Panc1 (cell line): ENCODE data around the gene DALRD3. TPM values are rescaled to one million over a fixed set of nuclear protein-coding genes. Genes with fewer than 3 reads are reported as not detected.

Experiments used
- ATAC-seq: fragments of 200-7000 bp; cut with Tn5 transposase; 2 replicates; pipeline ENCODE4 v1.9.1; 2020; ENCODE audit warnings: mild to moderate bottlenecking, moderate library complexity
- BruUV-seq: library from RNA; stranded (reverse); fragments of 400-500 nt; replicated peaks from 2 replicates; lab custom pipeline; 2021; lab: Mats Ljungman, UMichigan
- CTCF ChIA-PET: fragments of 300-600 bp; sonication (Branson Sonifier 250); formaldehyde crosslinking; loops from one replicate; lab custom pipeline; 2022; ENCODE audit warnings: antibody characterized with exemption; lab: Charles Lee
- POLR2A ChIA-PET: fragments of 300-600 bp; sonication (Branson Sonifier 250); formaldehyde crosslinking; loops from one replicate; lab custom pipeline; 2022; ENCODE audit warnings: antibody characterized with exemption; lab: Charles Lee
- DNase-seq: peaks from one replicate; pipeline ENCODE4 v3.0.0-alpha.2; 2010; ENCODE audit warnings: low read depth, low spot score
- H3K27ac ChIP-seq: 2 replicates; pipeline ENCODE4 v1.5.1; 2011; ENCODE audit warnings: mild to moderate bottlenecking, low read length, inconsistent platforms
- H3K27me3 ChIP-seq: fragments of 200-500 bp; sonication (Bioruptor generic); 2 replicates; pipeline ENCODE4 v1.6.0; 2014; ENCODE audit warnings: low read length, inconsistent platforms; ENCODE audit not compliant: control insufficient read depth, insufficient read depth
- H3K36me3 ChIP-seq: fragments of 200-500 bp; sonication (Bioruptor generic); 2 replicates; pipeline ENCODE4 v1.5.1; 2014; ENCODE audit warnings: inconsistent platforms, mild to moderate bottlenecking, low read length, moderate library complexity; ENCODE audit not compliant: control insufficient read depth, insufficient read depth
- H3K4me1 ChIP-seq: 2 replicates; pipeline ENCODE4 v1.5.1; 2011; ENCODE audit warnings: inconsistent platforms, mild to moderate bottlenecking, low read length, moderate library complexity; ENCODE audit not compliant: control insufficient read depth, insufficient read depth
- H3K4me3 ChIP-seq, 2 experiments: 2 replicates each; pipeline ENCODE4 v1.5.1; 2011 to 2012; ENCODE audit warnings: low read depth in 2 of 2, low read length in 2 of 2, mild to moderate bottlenecking in 2 of 2, inconsistent platforms in 1 of 2, moderate library complexity in 1 of 2
- H3K9me3 ChIP-seq: fragments of 200-500 bp; sonication (Bioruptor generic); 2 replicates; pipeline ENCODE4 v1.5.1; 2014; ENCODE audit warnings: low read depth, mild to moderate bottlenecking, inconsistent platforms, low read length, moderate library complexity; ENCODE audit not compliant: control insufficient read depth, insufficient read depth
- POLR2AphosphoS5 ChIP-seq: IDR thresholded peaks from 2 replicates; pipeline ENCODE4 v1.6.1; 2012; ENCODE audit warnings: mild to moderate bottlenecking, low read depth, low read length, moderate library complexity
- SIN3A ChIP-seq: IDR thresholded peaks from 2 replicates; pipeline ENCODE4 v1.6.1; 2012; ENCODE audit warnings: low read depth, mild to moderate bottlenecking, low read length, moderate library complexity, borderline replicate concordance; ENCODE audit not compliant: insufficient read depth
- TCF7L2 ChIP-seq: IDR thresholded peaks from 2 replicates; pipeline ENCODE4 v1.6.1; 2011; ENCODE audit warnings: mild to moderate bottlenecking, low read depth, low read length, inconsistent platforms
- in situ Hi-C: cut with HindIII; loops from 2 replicates; pipeline ENCODE4 v1.10.0; 2016; ENCODE audit warnings: low sequenced_read_pairs, low pct_unique_long_range_greater_than_20kb
- intact Hi-C: fragments of 100-400 bp; cut with micrococcal nuclease; formaldehyde crosslinking; loops from one replicate; pipeline ENCODE4 v1.10.0; 2022; ENCODE audit not compliant: unreplicated experiment
- total RNA-seq: library from RNA; stranded (reverse); gene quantifications from one replicate; pipeline ENCODE4 v1.2.1, GENCODE V29; 2021; ENCODE audit not compliant: unreplicated experiment
- TF ChIP-seq, protein P1 (sequence below), 2 experiments: IDR thresholded peaks; 2 replicates each; pipeline ENCODE4 v1.6.1; 2011 to 2012; ENCODE audit warnings: low read depth in 2 of 2, control low read depth in 1 of 2, low read length in 1 of 2, mild to moderate bottlenecking in 1 of 2, moderate library complexity in 1 of 2; ENCODE audit not compliant: insufficient read depth in 1 of 2
- TF ChIP-seq, protein P2 (sequence below): fragments of 450-650 bp; IDR thresholded peaks from 2 replicates; pipeline ENCODE4 v1.5.1; 2017; ENCODE audit warnings: mild to moderate bottlenecking

Gene DALRD3
- total RNA-seq, 1 experiment from 2014 or later = 22.5 TPM

DNA sequence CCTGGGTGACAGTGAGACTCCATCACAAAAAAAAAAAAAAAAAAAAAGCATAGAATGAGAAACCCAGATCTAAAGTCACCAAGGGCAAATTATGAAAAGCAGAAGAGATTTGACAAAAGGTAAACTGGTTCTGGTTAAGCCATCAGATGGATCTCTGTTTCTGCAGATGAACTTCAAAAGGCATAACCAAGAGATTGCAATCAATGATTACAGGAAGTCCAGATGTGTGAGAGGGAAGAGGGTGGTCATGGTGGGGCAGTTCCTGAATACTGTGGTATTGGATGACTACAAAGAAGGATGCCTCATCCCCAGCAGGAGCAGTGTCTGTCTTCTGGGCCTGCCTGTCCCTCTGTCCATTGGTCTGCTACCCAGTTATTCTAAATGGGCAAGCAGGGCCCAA, 24.5 kb downstream of the DALRD3 start:
- no peaks in the 10 kb centered on the region for H3K27me3 ChIP-seq
- BruUV-seq = TSS peak; percentile 57
- in situ Hi-C loops (no loop called here), intact Hi-C loops (no loop called here)
- ChIA-PET CTCF (no interaction called here), POLR2A (interaction anchor here (0.7 kb wide), 1 partner anchor 13 kb away, joined by 3 read pairs; the partner anchor contains the start of gene WDR6)
- no peaks in the 10 kb centered on the region for H3K36me3 ChIP-seq
- H3K27ac ChIP-seq = no peak overlapping the region
- TF ChIP-seq, protein P1, sequence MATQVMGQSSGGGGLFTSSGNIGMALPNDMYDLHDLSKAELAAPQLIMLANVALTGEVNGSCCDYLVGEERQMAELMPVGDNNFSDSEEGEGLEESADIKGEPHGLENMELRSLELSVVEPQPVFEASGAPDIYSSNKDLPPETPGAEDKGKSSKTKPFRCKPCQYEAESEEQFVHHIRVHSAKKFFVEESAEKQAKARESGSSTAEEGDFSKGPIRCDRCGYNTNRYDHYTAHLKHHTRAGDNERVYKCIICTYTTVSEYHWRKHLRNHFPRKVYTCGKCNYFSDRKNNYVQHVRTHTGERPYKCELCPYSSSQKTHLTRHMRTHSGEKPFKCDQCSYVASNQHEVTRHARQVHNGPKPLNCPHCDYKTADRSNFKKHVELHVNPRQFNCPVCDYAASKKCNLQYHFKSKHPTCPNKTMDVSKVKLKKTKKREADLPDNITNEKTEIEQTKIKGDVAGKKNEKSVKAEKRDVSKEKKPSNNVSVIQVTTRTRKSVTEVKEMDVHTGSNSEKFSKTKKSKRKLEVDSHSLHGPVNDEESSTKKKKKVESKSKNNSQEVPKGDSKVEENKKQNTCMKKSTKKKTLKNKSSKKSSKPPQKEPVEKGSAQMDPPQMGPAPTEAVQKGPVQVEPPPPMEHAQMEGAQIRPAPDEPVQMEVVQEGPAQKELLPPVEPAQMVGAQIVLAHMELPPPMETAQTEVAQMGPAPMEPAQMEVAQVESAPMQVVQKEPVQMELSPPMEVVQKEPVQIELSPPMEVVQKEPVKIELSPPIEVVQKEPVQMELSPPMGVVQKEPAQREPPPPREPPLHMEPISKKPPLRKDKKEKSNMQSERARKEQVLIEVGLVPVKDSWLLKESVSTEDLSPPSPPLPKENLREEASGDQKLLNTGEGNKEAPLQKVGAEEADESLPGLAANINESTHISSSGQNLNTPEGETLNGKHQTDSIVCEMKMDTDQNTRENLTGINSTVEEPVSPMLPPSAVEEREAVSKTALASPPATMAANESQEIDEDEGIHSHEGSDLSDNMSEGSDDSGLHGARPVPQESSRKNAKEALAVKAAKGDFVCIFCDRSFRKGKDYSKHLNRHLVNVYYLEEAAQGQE (IDR thresholded peaks at IDR 0.05; ENCODE audit: insufficient read depth in 1 of 2, low read depth in 2 of 2, low read length in 1 of 2) = no peak
- TF ChIP-seq SIN3A (no peak), POLR2AphosphoS5 (no peak), TCF7L2 (no peak)
- TF ChIP-seq, protein P2, sequence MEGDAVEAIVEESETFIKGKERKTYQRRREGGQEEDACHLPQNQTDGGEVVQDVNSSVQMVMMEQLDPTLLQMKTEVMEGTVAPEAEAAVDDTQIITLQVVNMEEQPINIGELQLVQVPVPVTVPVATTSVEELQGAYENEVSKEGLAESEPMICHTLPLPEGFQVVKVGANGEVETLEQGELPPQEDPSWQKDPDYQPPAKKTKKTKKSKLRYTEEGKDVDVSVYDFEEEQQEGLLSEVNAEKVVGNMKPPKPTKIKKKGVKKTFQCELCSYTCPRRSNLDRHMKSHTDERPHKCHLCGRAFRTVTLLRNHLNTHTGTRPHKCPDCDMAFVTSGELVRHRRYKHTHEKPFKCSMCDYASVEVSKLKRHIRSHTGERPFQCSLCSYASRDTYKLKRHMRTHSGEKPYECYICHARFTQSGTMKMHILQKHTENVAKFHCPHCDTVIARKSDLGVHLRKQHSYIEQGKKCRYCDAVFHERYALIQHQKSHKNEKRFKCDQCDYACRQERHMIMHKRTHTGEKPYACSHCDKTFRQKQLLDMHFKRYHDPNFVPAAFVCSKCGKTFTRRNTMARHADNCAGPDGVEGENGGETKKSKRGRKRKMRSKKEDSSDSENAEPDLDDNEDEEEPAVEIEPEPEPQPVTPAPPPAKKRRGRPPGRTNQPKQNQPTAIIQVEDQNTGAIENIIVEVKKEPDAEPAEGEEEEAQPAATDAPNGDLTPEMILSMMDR = no peak
- ATAC-seq (no peak), DNase-seq (no peak)
- peaks cover 22% of the 10 kb centered on the region for H3K4me1 ChIP-seq
- H3K9me3 ChIP-seq = no peaks in the 10 kb centered on the region
- no peak overlapping the region for H3K4me3 ChIP-seq

DNA sequence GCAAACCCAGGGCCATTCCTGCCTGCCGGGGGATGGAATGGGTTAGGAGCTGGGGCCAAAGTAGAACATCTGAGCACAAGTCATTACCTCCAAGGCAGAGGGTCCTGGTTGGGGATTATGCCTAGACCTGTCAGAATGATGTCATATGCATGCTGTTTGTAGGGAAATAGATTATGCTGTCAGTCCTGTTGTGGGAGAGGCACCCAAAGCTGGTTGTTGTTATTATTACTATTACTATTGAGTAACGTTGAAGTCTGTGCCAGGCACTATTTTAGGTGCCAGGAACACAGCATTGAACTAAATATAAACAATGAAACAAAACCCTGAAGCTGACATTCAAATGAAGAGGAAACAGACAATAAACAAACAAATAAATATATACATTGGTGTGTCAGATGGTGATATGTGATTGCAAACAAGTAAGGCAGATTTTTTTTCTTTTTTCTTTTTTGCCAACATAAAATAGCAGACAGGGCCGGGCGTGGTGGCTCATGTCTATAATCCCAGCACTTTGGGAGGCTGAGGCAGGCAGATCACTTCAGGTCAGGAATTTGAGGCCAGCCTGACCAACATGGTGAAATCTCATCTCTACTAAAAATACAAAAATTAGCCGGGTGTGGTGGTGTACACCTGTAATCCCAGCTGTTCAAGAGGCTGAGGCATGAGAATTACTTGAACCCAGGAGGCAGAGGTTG, 26.4 kb downstream of the DALRD3 start:
- no peaks in the 10 kb centered on the region for H3K36me3 ChIP-seq
- H3K27me3 ChIP-seq = no peaks in the 10 kb centered on the region
- ChIA-PET POLR2A (no interaction called here), CTCF (no interaction called here)
- peak overlapping the region; percentile 84 for H3K27ac ChIP-seq
- H3K4me3 ChIP-seq = peak overlapping the region; percentile 50 to 66
- H3K9me3 ChIP-seq = no peaks in the 10 kb centered on the region
- TF ChIP-seq, protein P2 = no peak
- TF ChIP-seq TCF7L2 = no peak
- no peak for TF ChIP-seq POLR2AphosphoS5
- TF ChIP-seq, protein P1 (IDR thresholded peaks at IDR 0.05; ENCODE audit: insufficient read depth in 1 of 2, low read depth in 2 of 2, low read length in 1 of 2) = no peak
- no peak for TF ChIP-seq SIN3A
- ATAC-seq (no peak), DNase-seq (no peak)
- in situ Hi-C loops = no loop called here
- BruUV-seq = TSS peak; percentile 63
- H3K4me1 ChIP-seq = peaks cover 19% of the 10 kb centered on the region
- intact Hi-C loops = no loop called here
